SK-N-SH treated with all-trans-retinoic acid at 6 μM for 48 hours (cell line): Measurements from ENCODE around the gene NINJ1.

ENCODE experiments used
- ATAC-seq: fragments of 200-7000 bp; cut with Tn5 transposase; 3 replicates; pipeline ENCODE4 v1.9.1; 2020; ENCODE audit warnings: mild to moderate bottlenecking, moderate library complexity
- ARNTL ChIP-seq: fragments of 450-650 bp; formaldehyde crosslinking; IDR thresholded peaks from 2 replicates; pipeline ENCODE4 v1.5.0; 2020; ENCODE audit warnings: low read depth, mild to moderate bottlenecking, moderate library complexity, borderline replicate concordance
- BACH2 ChIP-seq: fragments of 250-450 bp; sonication (Bioruptor Pico); IDR thresholded peaks from 2 replicates; pipeline ENCODE4 v1.9.0; 2021; ENCODE audit warnings: mild to moderate bottlenecking, borderline replicate concordance
- CSDC2 ChIP-seq: fragments of 250-450 bp; sonication (Bioruptor Pico); IDR thresholded peaks from 2 replicates; pipeline ENCODE4 v1.5.0; 2020; ENCODE audit warnings: mild to moderate bottlenecking, moderate library complexity
- ESRRG ChIP-seq: fragments of 250-450 bp; sonication (Bioruptor Pico); IDR thresholded peaks from 2 replicates; pipeline ENCODE4 v1.6.1; 2021; ENCODE audit warnings: mild to moderate bottlenecking
- GLIS3 ChIP-seq: fragments of 250-450 bp; sonication (Bioruptor Pico); IDR thresholded peaks from 2 replicates; pipeline ENCODE4 v1.5.0; 2020; ENCODE audit warnings: mild to moderate bottlenecking, moderate library complexity
- ISL1 ChIP-seq: fragments of 250-450 bp; sonication (Bioruptor Pico); IDR thresholded peaks from 2 replicates; pipeline ENCODE4 v2.1.2; 2022; ENCODE audit warnings: mild to moderate bottlenecking, moderate library complexity
- OSR1 ChIP-seq: fragments of 250-450 bp; sonication (Bioruptor Pico); IDR thresholded peaks from 2 replicates; pipeline ENCODE4 v1.8.0; 2022; ENCODE audit warnings: moderate library complexity, mild to moderate bottlenecking, inconsistent platforms
- PPARA ChIP-seq: fragments of 250-450 bp; sonication (Bioruptor Pico); IDR thresholded peaks from 2 replicates; pipeline ENCODE4 v1.5.0; 2020; ENCODE audit warnings: mild to moderate bottlenecking, borderline replicate concordance
- RARB ChIP-seq: fragments of 250-450 bp; sonication (Bioruptor Pico); IDR thresholded peaks from 2 replicates; pipeline ENCODE4 v1.8.0; 2021; ENCODE audit warnings: mild to moderate bottlenecking, moderate library complexity
- TCF4 ChIP-seq: fragments of 250-450 bp; sonication (Bioruptor Pico); IDR thresholded peaks from 2 replicates; pipeline ENCODE4 v1.8.0; 2021; ENCODE audit warnings: mild to moderate bottlenecking, moderate library complexity, borderline replicate concordance
- TOX ChIP-seq: fragments of 250-450 bp; sonication (Bioruptor Pico); IDR thresholded peaks from 2 replicates; pipeline ENCODE4 v1.8.0; 2021; ENCODE audit warnings: mild to moderate bottlenecking, moderate library complexity, borderline replicate concordance
- ZC3H10 ChIP-seq: fragments of 250-450 bp; sonication (Bioruptor Pico); IDR thresholded peaks from 2 replicates; pipeline ENCODE4 v1.5.1; 2021; ENCODE audit warnings: mild to moderate bottlenecking, moderate library complexity
- ZFP3 ChIP-seq: fragments of 250-450 bp; sonication (Bioruptor Pico); IDR thresholded peaks from 2 replicates; pipeline ENCODE4 v1.5.0; 2020; ENCODE audit warnings: mild to moderate bottlenecking, moderate library complexity
- ZFP30 ChIP-seq: fragments of 450-650 bp; formaldehyde crosslinking; IDR thresholded peaks from 2 replicates; pipeline ENCODE4 v1.5.0; 2022; ENCODE audit warnings: mild to moderate bottlenecking, moderate library complexity
- ZNF70 ChIP-seq: fragments of 450-650 bp; formaldehyde crosslinking; IDR thresholded peaks from 2 replicates; pipeline ENCODE4 v1.5.0; 2020; ENCODE audit warnings: mild to moderate bottlenecking, moderate library complexity
- ZNF8 ChIP-seq: fragments of 450-650 bp; formaldehyde crosslinking; IDR thresholded peaks from 2 replicates; pipeline ENCODE4 v1.5.0; 2020; ENCODE audit warnings: mild to moderate bottlenecking, moderate library complexity
- TF ChIP-seq, protein P1 (sequence below): fragments of 250-450 bp; sonication (Bioruptor Pico); IDR thresholded peaks from 2 replicates; pipeline ENCODE4 v1.5.0; 2020; ENCODE audit warnings: mild to moderate bottlenecking, moderate library complexity
- TF ChIP-seq, protein P2 (sequence below): fragments of 250-450 bp; sonication (Bioruptor Pico); IDR thresholded peaks from 2 replicates; pipeline ENCODE4 v1.8.0; 2021; ENCODE audit warnings: low read depth, mild to moderate bottlenecking, moderate library complexity, borderline replicate concordance
- TF ChIP-seq, protein P3 (sequence below): fragments of 250-450 bp; sonication (Bioruptor Pico); IDR thresholded peaks from 2 replicates; pipeline ENCODE4 v1.5.1; 2020; ENCODE audit warnings: low read depth, mild to moderate bottlenecking, moderate library complexity
- TF ChIP-seq, protein P4 (sequence below): fragments of 250-450 bp; sonication (Bioruptor Pico); IDR thresholded peaks from 2 replicates; pipeline ENCODE4 v1.5.1; 2021; ENCODE audit warnings: mild to moderate bottlenecking, moderate library complexity

The NINJ1 gene

DNA sequence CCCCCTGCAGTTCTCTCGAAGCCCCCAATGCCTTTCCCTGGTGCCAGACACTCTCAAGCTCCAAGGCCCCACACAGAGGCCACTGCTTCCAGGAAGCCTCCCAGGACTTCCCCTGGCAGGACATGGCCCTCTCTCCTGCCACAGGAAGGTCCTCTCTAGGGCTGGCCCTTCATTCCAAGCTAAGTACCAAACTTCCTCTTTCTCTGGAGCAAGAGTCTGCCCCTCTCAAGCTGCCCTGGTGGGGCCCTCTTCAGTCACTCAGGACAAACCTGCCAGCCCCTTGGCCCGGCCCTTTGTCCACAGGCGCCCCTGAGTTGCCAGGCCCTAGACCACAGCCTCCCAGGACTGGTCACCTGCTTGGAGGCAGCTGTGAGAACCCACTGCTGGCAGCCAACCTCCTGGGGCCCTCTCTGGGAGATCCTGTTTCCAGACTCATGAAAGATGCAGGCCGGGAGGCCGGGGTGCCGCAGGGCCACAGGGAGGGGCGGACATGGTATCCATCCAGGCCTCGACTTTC is 6.6 kb downstream of the NINJ1 start:
- TF ChIP-seq ZFP3, result no peak
- no peak for TF ChIP-seq ARNTL (CRISPR knock-in tag)
- TF ChIP-seq RARB (CRISPR knock-in tag), result no peak
- TF ChIP-seq OSR1 (CRISPR knock-in tag), result no peak
- TF ChIP-seq ZNF8, result no peak
- TF ChIP-seq GLIS3 (CRISPR knock-in tag), result no peak
- TF ChIP-seq, all 23 proteins: peak for 0
- no peak for ATAC-seq

DNA sequence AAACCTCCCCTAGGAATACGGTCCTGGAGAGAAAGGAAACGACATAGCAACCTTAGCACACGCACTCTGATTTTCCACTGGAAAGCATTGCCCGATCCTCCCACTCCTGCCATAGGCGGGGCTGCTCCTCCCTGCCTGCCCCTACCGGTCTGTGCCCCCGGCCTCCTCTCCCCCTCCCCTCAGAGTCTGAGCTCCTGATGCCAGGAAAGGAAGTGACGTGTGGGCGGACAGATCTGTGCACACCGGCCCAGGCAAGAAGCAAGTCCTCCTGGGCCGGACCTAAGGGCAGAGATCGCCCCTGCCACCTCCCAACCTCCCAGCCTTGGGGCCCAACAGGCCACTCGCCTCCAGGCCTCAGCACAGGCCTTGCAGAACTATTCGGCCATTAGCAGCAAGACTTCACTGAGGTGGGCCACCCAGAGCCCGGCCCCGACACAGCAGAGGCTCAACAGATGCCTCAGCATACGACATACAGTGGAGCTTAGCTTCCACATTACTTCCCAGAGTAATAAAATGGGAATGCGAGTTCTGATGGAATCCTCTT is 7.2 kb downstream of the NINJ1 start:
- ATAC-seq, result no peak; the same call in 2 of the 3 replicates
- TF ChIP-seq PPARA, result no peak
- TF ChIP-seq ARNTL (CRISPR knock-in tag), result no peak
- TF ChIP-seq GLIS3 (CRISPR knock-in tag), result no peak
- TF ChIP-seq ZNF70 (CRISPR knock-in tag), result no peak
- no peak for TF ChIP-seq ESRRG (CRISPR knock-in tag)
- TF ChIP-seq OSR1 (CRISPR knock-in tag), result no peak

DNA sequence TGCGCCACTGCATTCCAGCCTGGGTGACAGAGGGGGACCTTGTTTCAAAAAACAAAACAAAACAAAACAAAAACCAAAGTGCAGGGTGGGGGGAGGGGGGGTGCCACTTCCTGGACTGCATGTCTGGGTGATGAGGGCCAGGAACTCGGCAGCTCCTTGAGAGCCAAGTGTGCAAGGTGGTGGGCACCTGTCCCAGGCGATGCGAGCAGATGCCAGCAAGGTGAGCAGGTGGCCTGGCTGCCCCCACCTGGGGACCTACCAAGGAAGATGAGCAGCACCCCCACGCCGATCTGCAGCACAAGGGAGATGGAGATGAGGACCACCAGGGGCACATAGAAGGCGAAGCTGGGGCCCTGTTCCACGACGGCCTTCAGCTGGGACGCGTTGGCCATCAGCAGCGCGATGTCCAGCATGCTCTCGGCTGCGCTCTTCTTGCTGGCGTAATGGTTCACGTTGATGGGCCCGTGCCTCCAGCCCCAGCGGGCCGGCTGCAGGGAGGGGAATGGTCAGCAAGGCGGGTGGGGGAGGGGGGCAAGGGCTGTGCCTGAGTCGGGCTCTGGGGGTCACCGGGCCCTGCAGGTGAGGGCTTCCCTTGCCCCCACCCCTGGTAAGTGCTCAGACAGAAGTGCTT is 7.8 kb downstream of the NINJ1 start:
- TF ChIP-seq ZFP30 (CRISPR knock-in tag) (no peak), GLIS3 (CRISPR knock-in tag) (no peak), ISL1 (CRISPR knock-in tag) (no peak), ESRRG (CRISPR knock-in tag) (no peak), ZC3H10 (CRISPR knock-in tag) (no peak), ARNTL (CRISPR knock-in tag) (no peak)
- TF ChIP-seq, protein P1, sequence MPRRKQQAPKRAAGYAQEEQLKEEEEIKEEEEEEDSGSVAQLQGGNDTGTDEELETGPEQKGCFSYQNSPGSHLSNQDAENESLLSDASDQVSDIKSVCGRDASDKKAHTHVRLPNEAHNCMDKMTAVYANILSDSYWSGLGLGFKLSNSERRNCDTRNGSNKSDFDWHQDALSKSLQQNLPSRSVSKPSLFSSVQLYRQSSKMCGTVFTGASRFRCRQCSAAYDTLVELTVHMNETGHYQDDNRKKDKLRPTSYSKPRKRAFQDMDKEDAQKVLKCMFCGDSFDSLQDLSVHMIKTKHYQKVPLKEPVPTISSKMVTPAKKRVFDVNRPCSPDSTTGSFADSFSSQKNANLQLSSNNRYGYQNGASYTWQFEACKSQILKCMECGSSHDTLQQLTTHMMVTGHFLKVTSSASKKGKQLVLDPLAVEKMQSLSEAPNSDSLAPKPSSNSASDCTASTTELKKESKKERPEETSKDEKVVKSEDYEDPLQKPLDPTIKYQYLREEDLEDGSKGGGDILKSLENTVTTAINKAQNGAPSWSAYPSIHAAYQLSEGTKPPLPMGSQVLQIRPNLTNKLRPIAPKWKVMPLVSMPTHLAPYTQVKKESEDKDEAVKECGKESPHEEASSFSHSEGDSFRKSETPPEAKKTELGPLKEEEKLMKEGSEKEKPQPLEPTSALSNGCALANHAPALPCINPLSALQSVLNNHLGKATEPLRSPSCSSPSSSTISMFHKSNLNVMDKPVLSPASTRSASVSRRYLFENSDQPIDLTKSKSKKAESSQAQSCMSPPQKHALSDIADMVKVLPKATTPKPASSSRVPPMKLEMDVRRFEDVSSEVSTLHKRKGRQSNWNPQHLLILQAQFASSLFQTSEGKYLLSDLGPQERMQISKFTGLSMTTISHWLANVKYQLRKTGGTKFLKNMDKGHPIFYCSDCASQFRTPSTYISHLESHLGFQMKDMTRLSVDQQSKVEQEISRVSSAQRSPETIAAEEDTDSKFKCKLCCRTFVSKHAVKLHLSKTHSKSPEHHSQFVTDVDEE (CRISPR knock-in tag), result no peak
- TF ChIP-seq, all 23 proteins: peak for 0
- ATAC-seq, result no peak

DNA sequence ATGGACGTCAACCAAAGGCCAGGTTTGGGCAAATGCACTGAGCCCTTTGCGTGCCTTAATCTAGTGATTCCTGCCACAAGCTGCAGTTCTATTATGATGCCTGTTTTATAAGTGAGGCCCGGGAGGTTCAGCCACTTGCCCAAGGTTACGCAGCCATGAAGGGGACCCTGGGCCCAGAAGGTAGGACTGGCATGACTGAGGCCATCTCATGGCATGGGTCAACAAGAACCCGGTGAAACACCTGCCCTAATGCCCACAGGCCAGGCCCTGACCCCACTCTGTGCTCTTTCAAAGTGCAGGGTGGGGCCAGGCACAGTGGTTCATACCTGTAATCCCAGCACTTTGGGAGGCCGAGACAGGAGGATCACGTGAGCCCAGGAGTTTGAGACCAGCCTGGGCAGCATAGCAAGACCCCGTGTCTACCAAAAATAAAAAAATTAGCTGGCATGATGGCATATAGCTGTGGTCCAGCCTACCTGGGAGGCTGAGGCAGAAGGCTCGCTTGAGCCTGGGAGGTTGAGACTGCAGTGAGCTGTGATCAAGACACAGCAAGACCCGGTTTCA is 8.6 kb downstream of the NINJ1 start:
- TF ChIP-seq ZNF70 (CRISPR knock-in tag), result no peak
- no peak for ATAC-seq

DNA sequence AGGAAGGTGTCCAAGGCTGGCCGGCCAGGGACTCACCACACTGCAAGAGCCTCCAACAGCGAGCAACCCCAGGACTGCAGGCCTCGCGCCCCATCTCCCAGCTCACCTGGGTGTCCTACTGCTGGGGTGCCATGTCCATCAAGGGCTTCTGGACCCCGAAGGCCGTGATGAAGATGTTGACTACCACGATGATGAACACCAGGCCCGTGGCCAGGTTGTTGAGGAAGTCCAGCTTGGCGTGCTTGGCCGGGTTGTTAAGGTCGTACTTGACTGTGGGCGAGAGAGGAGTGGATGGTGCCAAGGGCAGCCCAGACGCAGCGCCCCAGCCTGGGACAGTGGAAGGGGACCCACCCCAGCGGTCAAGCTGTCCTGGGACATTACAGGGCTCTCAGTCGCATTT is 9.3 kb downstream of the NINJ1 start:
- ATAC-seq, result no peak
- TF ChIP-seq, protein P2, sequence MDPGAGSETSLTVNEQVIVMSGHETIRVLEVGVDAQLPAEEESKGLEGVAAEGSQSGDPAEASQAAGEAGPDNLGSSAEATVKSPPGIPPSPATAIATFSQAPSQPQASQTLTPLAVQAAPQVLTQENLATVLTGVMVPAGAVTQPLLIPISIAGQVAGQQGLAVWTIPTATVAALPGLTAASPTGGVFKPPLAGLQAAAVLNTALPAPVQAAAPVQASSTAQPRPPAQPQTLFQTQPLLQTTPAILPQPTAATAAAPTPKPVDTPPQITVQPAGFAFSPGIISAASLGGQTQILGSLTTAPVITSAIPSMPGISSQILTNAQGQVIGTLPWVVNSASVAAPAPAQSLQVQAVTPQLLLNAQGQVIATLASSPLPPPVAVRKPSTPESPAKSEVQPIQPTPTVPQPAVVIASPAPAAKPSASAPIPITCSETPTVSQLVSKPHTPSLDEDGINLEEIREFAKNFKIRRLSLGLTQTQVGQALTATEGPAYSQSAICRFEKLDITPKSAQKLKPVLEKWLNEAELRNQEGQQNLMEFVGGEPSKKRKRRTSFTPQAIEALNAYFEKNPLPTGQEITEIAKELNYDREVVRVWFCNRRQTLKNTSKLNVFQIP (CRISPR knock-in tag), result no peak
- TF ChIP-seq BACH2 (CRISPR knock-in tag) (no peak), TOX (CRISPR knock-in tag) (no peak), ZNF70 (CRISPR knock-in tag) (no peak), ZFP30 (CRISPR knock-in tag) (no peak), ZC3H10 (CRISPR knock-in tag) (no peak), ZFP3 (no peak), PPARA (no peak), CSDC2 (CRISPR knock-in tag) (no peak), ISL1 (CRISPR knock-in tag) (no peak), TCF4 (no peak), OSR1 (CRISPR knock-in tag) (no peak), ARNTL (CRISPR knock-in tag) (no peak)
- TF ChIP-seq, protein P3, sequence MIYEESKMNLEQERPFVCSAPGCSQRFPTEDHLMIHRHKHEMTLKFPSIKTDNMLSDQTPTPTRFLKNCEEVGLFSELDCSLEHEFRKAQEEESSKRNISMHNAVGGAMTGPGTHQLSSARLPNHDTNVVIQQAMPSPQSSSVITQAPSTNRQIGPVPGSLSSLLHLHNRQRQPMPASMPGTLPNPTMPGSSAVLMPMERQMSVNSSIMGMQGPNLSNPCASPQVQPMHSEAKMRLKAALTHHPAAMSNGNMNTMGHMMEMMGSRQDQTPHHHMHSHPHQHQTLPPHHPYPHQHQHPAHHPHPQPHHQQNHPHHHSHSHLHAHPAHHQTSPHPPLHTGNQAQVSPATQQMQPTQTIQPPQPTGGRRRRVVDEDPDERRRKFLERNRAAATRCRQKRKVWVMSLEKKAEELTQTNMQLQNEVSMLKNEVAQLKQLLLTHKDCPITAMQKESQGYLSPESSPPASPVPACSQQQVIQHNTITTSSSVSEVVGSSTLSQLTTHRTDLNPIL (CRISPR knock-in tag), result no peak
- TF ChIP-seq, protein P1 (CRISPR knock-in tag), result no peak
- TF ChIP-seq, protein P4, sequence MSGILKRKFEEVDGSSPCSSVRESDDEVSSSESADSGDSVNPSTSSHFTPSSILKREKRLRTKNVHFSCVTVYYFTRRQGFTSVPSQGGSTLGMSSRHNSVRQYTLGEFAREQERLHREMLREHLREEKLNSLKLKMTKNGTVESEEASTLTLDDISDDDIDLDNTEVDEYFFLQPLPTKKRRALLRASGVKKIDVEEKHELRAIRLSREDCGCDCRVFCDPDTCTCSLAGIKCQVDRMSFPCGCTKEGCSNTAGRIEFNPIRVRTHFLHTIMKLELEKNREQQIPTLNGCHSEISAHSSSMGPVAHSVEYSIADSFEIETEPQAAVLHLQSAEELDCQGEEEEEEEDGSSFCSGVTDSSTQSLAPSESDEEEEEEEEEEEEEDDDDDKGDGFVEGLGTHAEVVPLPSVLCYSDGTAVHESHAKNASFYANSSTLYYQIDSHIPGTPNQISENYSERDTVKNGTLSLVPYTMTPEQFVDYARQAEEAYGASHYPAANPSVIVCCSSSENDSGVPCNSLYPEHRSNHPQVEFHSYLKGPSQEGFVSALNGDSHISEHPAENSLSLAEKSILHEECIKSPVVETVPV (CRISPR knock-in tag), result no peak
